Measurements from ENCODE around the gene JAKMIP1. TPM values are rescaled to one million over a fixed set of nuclear protein-coding genes. Genes with fewer than 3 reads are reported as not detected.

Gene JAKMIP1
- total RNA-seq, 3 donors from 2014 or later, result 0.66 to 0.88 (median 0.80) TPM

- TF ChIP-seq POLR2AphosphoS5 (IDR thresholded peaks at IDR 0.05) (no peak), CTCF (IDR thresholded peaks at IDR 0.05) (no peak), POLR2A (IDR thresholded peaks at IDR 0.05) (no peak)
- Histone ChIP-seq H3K27me3 (peaks cover under 1 to 26% of the 10 kb centered on the region in 2 donors), H3K4me3 (no peak overlapping the region), H3K36me3 (no peaks in the 10 kb centered on the region), H3K27ac (no peak overlapping the region), H3K4me1 (no peaks in the 10 kb centered on the region), H3K9me3 (peaks cover 8 to 9% of the 10 kb centered on the region in 2 donors)
- intact Hi-C loops (cut with DNase I; ENCODE audit: low total_unique reads), result no loop called here
- DNase-seq (ENCODE audit: low spot score in 2 of 2), result peak in 1 of 2 donors; percentile 22
Observed at GRCh38 chr4:6226506-6226905, 26.2 kb upstream of the JAKMIP1 start.

- peaks cover 3 to 36% of the 10 kb centered on the region in 2 donors for H3K27me3 ChIP-seq
- no peaks in the 10 kb centered on the region for H3K4me1 ChIP-seq
- TF ChIP-seq POLR2AphosphoS5 (IDR thresholded peaks at IDR 0.05) (no peak), CTCF (IDR thresholded peaks at IDR 0.05) (no peak), POLR2A (IDR thresholded peaks at IDR 0.05) (no peak)
- H3K4me3 ChIP-seq, result no peak overlapping the region
- no peak overlapping the region for H3K27ac ChIP-seq
- intact Hi-C loops (cut with DNase I; ENCODE audit: low total_unique reads), result no loop called here
- H3K9me3 ChIP-seq, result peaks cover 8 to 9% of the 10 kb centered on the region in 2 donors
- DNase-seq (ENCODE audit: low spot score in 2 of 2), result peak in 1 of 2 donors; percentile 17
- H3K36me3 ChIP-seq, result no peaks in the 10 kb centered on the region
Observed at GRCh38 chr4:6225469-6225868, 25.1 kb upstream of the JAKMIP1 start.

GRCh38 chr4:6224735-6225134, 24.4 kb upstream of the JAKMIP1 start:
- H3K9me3 ChIP-seq, result peaks cover 8 to 9% of the 10 kb centered on the region in 2 donors
- no peak overlapping the region for H3K27ac ChIP-seq
- TF ChIP-seq POLR2AphosphoS5 (IDR thresholded peaks at IDR 0.05) (no peak), POLR2A (IDR thresholded peaks at IDR 0.05) (no peak)
- no peak for DNase-seq (ENCODE audit: low spot score in 2 of 2)
- H3K4me1 ChIP-seq, result no peaks in the 10 kb centered on the region
- peaks cover 3 to 43% of the 10 kb centered on the region in 2 donors for H3K27me3 ChIP-seq
- intact Hi-C loops (cut with DNase I; ENCODE audit: low total_unique reads), result no loop called here
- no peak overlapping the region for H3K4me3 ChIP-seq
- no peaks in the 10 kb centered on the region for H3K36me3 ChIP-seq

GRCh38 chr4:6222761-6223292, 22.5 kb upstream of the JAKMIP1 start:
- H3K27me3 ChIP-seq, result peaks cover 3 to 35% of the 10 kb centered on the region in 2 donors
- DNase-seq (ENCODE audit: low spot score in 2 of 2), result peak in 1 of 2 donors; percentile 3
- intact Hi-C loops (cut with DNase I; ENCODE audit: low total_unique reads), result no loop called here
- peaks cover 8 to 9% of the 10 kb centered on the region in 2 donors for H3K9me3 ChIP-seq
- no peak overlapping the region for H3K27ac ChIP-seq
- H3K4me3 ChIP-seq, result no peak overlapping the region
- TF ChIP-seq POLR2A (IDR thresholded peaks at IDR 0.05) (no peak), CTCF (IDR thresholded peaks at IDR 0.05) (no peak), POLR2AphosphoS5 (IDR thresholded peaks at IDR 0.05) (no peak)
- H3K4me1 ChIP-seq, result no peaks in the 10 kb centered on the region
- no peaks in the 10 kb centered on the region for H3K36me3 ChIP-seq

GRCh38 chr4:6221851-6222760, 21.8 kb upstream of the JAKMIP1 start:
- Histone ChIP-seq H3K36me3 (no peaks in the 10 kb centered on the region), H3K27me3 (peaks cover 3 to 35% of the 10 kb centered on the region in 2 donors), H3K9me3 (peaks cover 8 to 9% of the 10 kb centered on the region in 2 donors), H3K4me1 (no peaks in the 10 kb centered on the region), H3K4me3 (peak overlapping the region in 2 of 3 donors; percentile 23 to 58), H3K27ac (no peak overlapping the region)
- no peak for TF ChIP-seq CTCF (IDR thresholded peaks at IDR 0.05)
- TF ChIP-seq POLR2A (IDR thresholded peaks at IDR 0.05), result no peak
- DNase-seq (ENCODE audit: low spot score in 2 of 2), result peak in 1 of 2 donors; percentile 15
- intact Hi-C loops (cut with DNase I; ENCODE audit: low total_unique reads), result no loop called here

All from breast epithelium (tissue), 4 donors.